ENCODE measurements around the gene CAMSAP3.

Gene CAMSAP3

DNA sequence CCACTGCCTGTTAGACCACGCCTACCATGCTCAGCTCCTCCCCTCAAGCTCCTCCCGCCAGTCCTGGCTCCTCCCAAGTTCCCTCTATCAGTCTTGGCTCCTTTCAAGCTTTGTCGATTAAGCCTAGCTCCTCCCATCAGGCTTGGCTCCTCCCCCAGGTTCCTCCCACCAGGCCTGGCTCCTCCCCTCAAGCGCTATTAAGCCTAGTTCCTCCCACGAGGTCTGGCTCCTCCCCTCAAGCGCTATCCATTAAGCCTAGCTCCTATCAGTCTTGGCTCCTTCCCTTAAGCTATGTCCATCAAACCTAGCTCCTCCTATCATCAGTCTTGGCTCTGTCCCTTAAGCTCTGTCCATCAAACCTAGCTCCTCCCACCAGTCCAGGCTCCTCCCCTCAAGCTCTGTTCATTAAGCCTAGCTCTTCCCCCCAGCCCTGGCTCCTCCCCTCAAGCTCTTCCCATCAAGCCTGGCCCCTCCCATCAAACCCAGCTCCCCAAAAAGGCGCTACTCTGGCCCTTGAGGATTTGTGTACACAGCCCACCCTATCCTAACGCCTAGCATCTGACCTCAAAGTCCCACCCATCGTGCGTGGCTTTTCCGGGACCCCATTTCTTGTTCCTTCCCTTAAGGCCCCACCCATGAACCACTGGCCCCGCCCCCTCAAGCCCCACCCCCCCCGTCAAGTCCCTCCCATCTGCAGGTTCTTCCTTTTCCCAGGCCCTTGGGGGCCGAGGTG, 10.0 kb downstream of the CAMSAP3 start:
- Mint-ChIP-seq H3K9me3 (no peaks in the 10 kb centered on the region), H3K27ac (no peak overlapping the region), H3K4me3 (no peak overlapping the region), H3K4me1 (no peaks in the 10 kb centered on the region), H3K36me3 (ENCODE audit: low read depth) (peaks cover 4% of the 10 kb centered on the region), H3K27me3 (ENCODE audit: low read depth) (no peaks in the 10 kb centered on the region)
- TF ChIP-seq, protein P1, sequence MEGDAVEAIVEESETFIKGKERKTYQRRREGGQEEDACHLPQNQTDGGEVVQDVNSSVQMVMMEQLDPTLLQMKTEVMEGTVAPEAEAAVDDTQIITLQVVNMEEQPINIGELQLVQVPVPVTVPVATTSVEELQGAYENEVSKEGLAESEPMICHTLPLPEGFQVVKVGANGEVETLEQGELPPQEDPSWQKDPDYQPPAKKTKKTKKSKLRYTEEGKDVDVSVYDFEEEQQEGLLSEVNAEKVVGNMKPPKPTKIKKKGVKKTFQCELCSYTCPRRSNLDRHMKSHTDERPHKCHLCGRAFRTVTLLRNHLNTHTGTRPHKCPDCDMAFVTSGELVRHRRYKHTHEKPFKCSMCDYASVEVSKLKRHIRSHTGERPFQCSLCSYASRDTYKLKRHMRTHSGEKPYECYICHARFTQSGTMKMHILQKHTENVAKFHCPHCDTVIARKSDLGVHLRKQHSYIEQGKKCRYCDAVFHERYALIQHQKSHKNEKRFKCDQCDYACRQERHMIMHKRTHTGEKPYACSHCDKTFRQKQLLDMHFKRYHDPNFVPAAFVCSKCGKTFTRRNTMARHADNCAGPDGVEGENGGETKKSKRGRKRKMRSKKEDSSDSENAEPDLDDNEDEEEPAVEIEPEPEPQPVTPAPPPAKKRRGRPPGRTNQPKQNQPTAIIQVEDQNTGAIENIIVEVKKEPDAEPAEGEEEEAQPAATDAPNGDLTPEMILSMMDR (IDR thresholded peaks at IDR 0.05; ENCODE audit: unreplicated experiment in 3 of 3): no peak

DNA sequence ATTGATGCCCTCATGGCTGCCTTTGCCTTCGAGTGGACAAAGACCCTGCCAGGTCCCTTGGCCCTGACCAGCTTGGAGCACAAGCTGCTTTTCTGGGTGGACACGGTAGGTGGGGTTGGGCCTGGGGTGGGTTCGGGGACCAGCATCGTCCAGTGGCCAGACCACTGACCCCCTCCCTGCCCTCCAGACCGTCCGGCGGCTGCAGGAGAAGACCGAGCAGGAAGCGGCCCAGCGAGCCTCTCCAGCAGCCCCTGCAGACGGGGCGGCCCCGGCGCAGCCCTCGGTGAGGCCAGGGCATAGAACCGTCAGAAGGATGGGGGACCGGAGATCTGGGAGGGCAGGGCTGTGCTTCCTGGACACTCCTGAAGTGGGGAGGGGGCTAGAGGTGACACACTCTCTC, 10.6 kb downstream of the CAMSAP3 start:
- H3K27ac Mint-ChIP-seq: no peak overlapping the region
- TF ChIP-seq, protein P1 (IDR thresholded peaks at IDR 0.05; ENCODE audit: unreplicated experiment in 3 of 3): no peak
- no peak overlapping the region for H3K4me3 Mint-ChIP-seq
- H3K4me1 Mint-ChIP-seq: no peaks in the 10 kb centered on the region
- H3K27me3 Mint-ChIP-seq (ENCODE audit: low read depth): no peaks in the 10 kb centered on the region
- no peaks in the 10 kb centered on the region for H3K9me3 Mint-ChIP-seq
- H3K36me3 Mint-ChIP-seq (ENCODE audit: low read depth): peaks cover 4% of the 10 kb centered on the region

DNA sequence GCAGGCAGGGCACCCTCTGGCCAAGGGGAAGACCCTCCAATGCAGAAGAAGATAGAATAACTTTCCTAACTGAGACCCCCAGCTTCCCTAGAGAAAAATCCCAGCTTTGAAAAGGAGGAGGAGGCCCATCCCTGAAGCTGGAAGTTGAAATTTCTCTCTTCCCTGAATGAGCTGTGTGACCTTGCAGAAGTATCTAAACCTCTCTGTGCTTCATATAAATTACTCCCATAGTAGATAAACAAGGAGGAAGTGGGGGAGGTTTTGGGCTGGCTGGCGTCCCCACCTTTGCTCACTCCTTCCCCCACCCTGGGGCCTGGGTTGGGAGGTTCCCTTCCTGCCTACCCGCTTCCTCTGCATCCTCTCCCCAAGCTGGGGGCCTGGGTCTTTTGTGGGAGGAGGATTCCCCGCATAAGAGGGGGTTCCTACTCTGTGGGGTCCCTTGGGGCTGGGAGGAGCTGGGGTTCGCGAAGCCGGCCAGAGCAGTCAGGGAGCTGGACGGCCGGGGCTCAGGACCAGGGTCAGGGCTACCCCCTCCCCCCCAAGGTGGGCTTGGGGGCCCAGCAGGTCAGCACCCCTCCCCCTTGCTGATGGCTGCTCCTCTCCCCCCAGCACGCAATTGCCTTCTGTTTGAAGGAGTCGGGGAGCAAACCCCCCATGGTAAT, 11.7 kb downstream of the CAMSAP3 start:
- no peak overlapping the region for H3K4me3 Mint-ChIP-seq
- TF ChIP-seq, protein P1 (IDR thresholded peaks at IDR 0.05; ENCODE audit: unreplicated experiment in 3 of 3): no peak
- H3K36me3 Mint-ChIP-seq (ENCODE audit: low read depth): peaks cover 4% of the 10 kb centered on the region
- H3K4me1 Mint-ChIP-seq: no peaks in the 10 kb centered on the region
- H3K27me3 Mint-ChIP-seq (ENCODE audit: low read depth): no peaks in the 10 kb centered on the region
- no peak overlapping the region for H3K27ac Mint-ChIP-seq
- no peaks in the 10 kb centered on the region for H3K9me3 Mint-ChIP-seq

DNA sequence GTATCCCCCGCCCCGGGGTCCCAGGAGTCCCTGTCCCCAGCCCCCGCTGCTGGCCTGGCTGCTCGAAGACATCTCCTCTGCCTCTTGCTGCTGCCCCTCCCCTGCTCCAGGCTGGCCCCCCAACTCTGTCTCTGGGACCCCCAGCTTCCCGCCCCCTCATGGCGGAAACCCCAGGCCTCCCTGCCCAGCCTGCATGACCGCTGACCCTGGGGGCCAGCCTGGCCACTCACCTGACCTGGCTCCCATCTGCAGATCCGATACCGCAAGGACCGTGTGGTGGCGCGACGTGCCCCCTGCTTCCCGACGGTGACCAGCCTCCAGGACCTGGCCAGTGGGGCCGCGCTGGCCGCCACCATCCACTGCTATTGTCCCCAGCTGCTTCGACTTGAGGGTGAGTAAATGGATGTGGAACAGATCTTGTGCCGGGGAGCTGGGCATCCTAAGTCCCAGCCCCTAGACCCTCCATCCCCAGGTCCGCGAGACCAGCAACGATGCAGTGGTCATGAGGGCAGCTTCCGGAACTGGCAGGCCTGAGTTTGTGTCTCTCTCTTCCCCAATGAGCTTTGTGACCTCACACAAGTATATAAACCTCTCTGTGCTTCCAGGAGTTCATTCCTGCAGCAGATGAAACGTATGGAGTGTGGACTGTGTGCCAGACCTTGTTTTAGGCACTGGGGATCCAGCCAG, 12.4 kb downstream of the CAMSAP3 start:
- TF ChIP-seq, protein P1 (IDR thresholded peaks at IDR 0.05; ENCODE audit: unreplicated experiment in 3 of 3): no peak
- Mint-ChIP-seq H3K27me3 (ENCODE audit: low read depth) (no peaks in the 10 kb centered on the region), H3K4me1 (no peaks in the 10 kb centered on the region), H3K36me3 (ENCODE audit: low read depth) (peaks cover 4% of the 10 kb centered on the region), H3K4me3 (no peak overlapping the region), H3K9me3 (no peaks in the 10 kb centered on the region), H3K27ac (no peak overlapping the region)

DNA sequence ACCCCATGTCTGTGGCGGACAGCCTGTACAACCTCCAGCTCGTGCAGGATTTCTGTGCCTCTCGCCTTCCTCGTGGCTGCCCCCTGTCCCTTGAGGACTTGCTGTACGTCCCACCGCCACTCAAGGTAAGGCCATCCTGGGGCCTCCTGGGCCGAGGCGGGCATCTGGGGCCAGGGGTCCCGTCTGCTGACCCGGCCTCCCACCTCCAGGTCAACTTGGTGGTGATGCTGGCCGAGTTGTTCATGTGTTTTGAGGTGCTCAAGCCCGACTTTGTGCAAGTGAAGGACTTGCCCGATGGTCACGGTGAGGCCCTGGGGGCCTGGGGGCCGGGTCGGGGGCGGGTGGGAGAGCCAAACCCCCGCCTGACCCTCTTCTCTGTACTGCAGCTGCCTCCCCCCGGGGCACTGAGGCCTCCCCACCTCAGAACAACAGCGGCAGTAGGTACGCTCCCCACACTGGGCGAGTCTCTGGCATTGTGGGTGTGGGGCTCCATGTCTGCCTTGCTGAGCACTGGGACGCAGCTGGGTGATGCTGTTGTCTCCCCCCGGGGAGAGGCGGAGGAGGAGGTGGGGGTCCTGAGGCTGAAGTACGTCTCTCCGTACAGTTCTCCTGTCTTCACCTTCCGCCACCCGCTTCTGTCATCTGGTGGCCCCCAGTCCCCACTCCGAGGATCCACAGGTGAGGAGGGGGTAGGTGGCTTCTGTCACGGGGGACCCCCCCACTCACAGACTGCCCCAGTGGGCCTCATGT, 15.0 kb downstream of the CAMSAP3 start:
- H3K4me3 Mint-ChIP-seq: no peak overlapping the region
- TF ChIP-seq, protein P1 (IDR thresholded peaks at IDR 0.05; ENCODE audit: unreplicated experiment in 3 of 3): no peak
- no peaks in the 10 kb centered on the region for H3K9me3 Mint-ChIP-seq
- H3K27ac Mint-ChIP-seq: no peak overlapping the region
- no peaks in the 10 kb centered on the region for H3K27me3 Mint-ChIP-seq (ENCODE audit: low read depth)
- H3K36me3 Mint-ChIP-seq (ENCODE audit: low read depth): peaks cover 1% of the 10 kb centered on the region
- H3K4me1 Mint-ChIP-seq: no peaks in the 10 kb centered on the region
